NCI-H1694 treated with DMSO at 0.1 percent for 48 hours (cell line): ENCODE results near the gene ZBTB16.

Experiments used
- DNase-seq: peaks from one replicate; lab custom pipeline; 2025; lab: John Stamatoyannopoulos, UW

The ZBTB16 gene

GRCh38 chr11:114260483-114260882 lies 201.0 kb downstream of the ZBTB16 start:
- no peak for DNase-seq

GRCh38 chr11:114261791-114262190 lies 202.3 kb downstream of the ZBTB16 start:
- DNase-seq = no peak

GRCh38 chr11:114262681-114263512 lies 203.4 kb downstream of the ZBTB16 start:
- peak; percentile 8 for DNase-seq

GRCh38 chr11:114263513-114264170 lies 204.1 kb downstream of the ZBTB16 start:
- DNase-seq = no peak

- no peak for DNase-seq
Measured at GRCh38 chr11:114264381-114264780, 204.9 kb downstream of the ZBTB16 start.

- DNase-seq = no peak
Measured at GRCh38 chr11:114265122-114265878, 205.8 kb downstream of the ZBTB16 start.

GRCh38 chr11:114269498-114269897 lies 210.0 kb downstream of the ZBTB16 start:
- DNase-seq = no peak

- DNase-seq = no peak
Measured at GRCh38 chr11:114270531-114271270, 211.2 kb downstream of the ZBTB16 start.

- DNase-seq = no peak
Measured at GRCh38 chr11:114271316-114271715, 211.8 kb downstream of the ZBTB16 start.

GRCh38 chr11:114272311-114272710 lies 212.8 kb downstream of the ZBTB16 start:
- DNase-seq = no peak

- no peak for DNase-seq
Measured at GRCh38 chr11:114273071-114273470, 213.6 kb downstream of the ZBTB16 start.

GRCh38 chr11:114273890-114274635 lies 214.6 kb downstream of the ZBTB16 start:
- DNase-seq = no peak

- DNase-seq = no peak
Measured at GRCh38 chr11:114274637-114275036, 215.1 kb downstream of the ZBTB16 start.

GRCh38 chr11:114275280-114275679 lies 215.8 kb downstream of the ZBTB16 start:
- DNase-seq = no peak

- no peak for DNase-seq
Measured at GRCh38 chr11:114276077-114276476, 216.6 kb downstream of the ZBTB16 start.

GRCh38 chr11:114277637-114278341 lies 218.3 kb downstream of the ZBTB16 start:
- DNase-seq = no peak

GRCh38 chr11:114278342-114279065 lies 219.0 kb downstream of the ZBTB16 start:
- no peak for DNase-seq

- DNase-seq = no peak
Measured at GRCh38 chr11:114279792-114280546, 220.5 kb downstream of the ZBTB16 start.

GRCh38 chr11:114280696-114281095 lies 221.2 kb downstream of the ZBTB16 start:
- peak; percentile 10 for DNase-seq
